Measurements from ENCODE around the gene UBE3B.

UBE3B gene

GRCh38 chr12:109496306-109496705 is 18.9 kb downstream of the UBE3B start:
- no peak for DNase-seq (ENCODE audit: low read depth in 1 of 2, low spot score in 1 of 2)
- in situ Hi-C loops (cut with HindIII; ENCODE audit: low pct_unique_long_range_greater_than_20kb, low sequenced_read_pairs) = no loop called here
- no peak for TF ChIP-seq JUND (IDR thresholded peaks at IDR 0.05; ENCODE audit: low read depth)

- DNase-seq (ENCODE audit: low read depth in 1 of 2, low spot score in 1 of 2) = no peak
- no peak for TF ChIP-seq JUND (IDR thresholded peaks at IDR 0.05; ENCODE audit: low read depth)
- in situ Hi-C loops (cut with HindIII; ENCODE audit: low pct_unique_long_range_greater_than_20kb, low sequenced_read_pairs) = no loop called here
These were observed 20.2 kb downstream of the UBE3B start for GRCh38 chr12:109497675-109498074.

GRCh38 chr12:109500406-109501185 is 23.2 kb downstream of the UBE3B start:
- in situ Hi-C loops (cut with HindIII; ENCODE audit: low pct_unique_long_range_greater_than_20kb, low sequenced_read_pairs) = no loop called here
- TF ChIP-seq JUND (IDR thresholded peaks at IDR 0.05; ENCODE audit: low read depth) = no peak
- no peak for DNase-seq (ENCODE audit: low read depth in 1 of 2, low spot score in 1 of 2)

GRCh38 chr12:109501299-109501698 is 23.9 kb downstream of the UBE3B start:
- no peak for TF ChIP-seq JUND (IDR thresholded peaks at IDR 0.05; ENCODE audit: low read depth)
- in situ Hi-C loops (cut with HindIII; ENCODE audit: low pct_unique_long_range_greater_than_20kb, low sequenced_read_pairs) = no loop called here
- DNase-seq (ENCODE audit: low read depth in 1 of 2, low spot score in 1 of 2) = no peak

- DNase-seq (ENCODE audit: low read depth in 1 of 2, low spot score in 1 of 2) = no peak
- in situ Hi-C loops (cut with HindIII; ENCODE audit: low pct_unique_long_range_greater_than_20kb, low sequenced_read_pairs) = no loop called here
- no peak for TF ChIP-seq JUND (IDR thresholded peaks at IDR 0.05; ENCODE audit: low read depth)
These were observed 24.9 kb downstream of the UBE3B start for GRCh38 chr12:109502332-109502731.

- TF ChIP-seq JUND (IDR thresholded peaks at IDR 0.05; ENCODE audit: low read depth) = no peak
- no peak for DNase-seq (ENCODE audit: low read depth in 1 of 2, low spot score in 1 of 2)
- in situ Hi-C loops (cut with HindIII; ENCODE audit: low pct_unique_long_range_greater_than_20kb, low sequenced_read_pairs) = no loop called here
These were observed 26.2 kb downstream of the UBE3B start for GRCh38 chr12:109503611-109504010.

- in situ Hi-C loops (cut with HindIII; ENCODE audit: low pct_unique_long_range_greater_than_20kb, low sequenced_read_pairs) = no loop called here
- DNase-seq (ENCODE audit: low read depth in 1 of 2, low spot score in 1 of 2) = peak in 1 of 2 experiments; percentile 7
- TF ChIP-seq JUND (IDR thresholded peaks at IDR 0.05; ENCODE audit: low read depth) = no peak
These were observed 26.6 kb downstream of the UBE3B start for GRCh38 chr12:109504068-109504467.

GRCh38 chr12:109510196-109510595 is 32.8 kb downstream of the UBE3B start:
- in situ Hi-C loops (cut with HindIII; ENCODE audit: low pct_unique_long_range_greater_than_20kb, low sequenced_read_pairs) = no loop called here
- TF ChIP-seq JUND (IDR thresholded peaks at IDR 0.05; ENCODE audit: low read depth) = no peak
- DNase-seq (ENCODE audit: low read depth in 1 of 2, low spot score in 1 of 2) = no peak

- in situ Hi-C loops (cut with HindIII; ENCODE audit: low pct_unique_long_range_greater_than_20kb, low sequenced_read_pairs) = no loop called here
- TF ChIP-seq JUND (IDR thresholded peaks at IDR 0.05; ENCODE audit: low read depth) = no peak
- DNase-seq (ENCODE audit: low read depth in 1 of 2, low spot score in 1 of 2) = no peak
These were observed 35.2 kb downstream of the UBE3B start for GRCh38 chr12:109512608-109513007.

- no peak for DNase-seq (ENCODE audit: low read depth in 1 of 2, low spot score in 1 of 2)
- TF ChIP-seq JUND (IDR thresholded peaks at IDR 0.05; ENCODE audit: low read depth) = no peak
- in situ Hi-C loops (cut with HindIII; ENCODE audit: low pct_unique_long_range_greater_than_20kb, low sequenced_read_pairs) = no loop called here
These were observed 35.6 kb downstream of the UBE3B start for GRCh38 chr12:109513051-109513450.

GRCh38 chr12:109513977-109514376 is 36.5 kb downstream of the UBE3B start:
- TF ChIP-seq JUND (IDR thresholded peaks at IDR 0.05; ENCODE audit: low read depth) = no peak
- no peak for DNase-seq (ENCODE audit: low read depth in 1 of 2, low spot score in 1 of 2)
- in situ Hi-C loops (cut with HindIII; ENCODE audit: low pct_unique_long_range_greater_than_20kb, low sequenced_read_pairs) = no loop called here

- DNase-seq (ENCODE audit: low read depth in 1 of 2, low spot score in 1 of 2) = no peak
- TF ChIP-seq JUND (IDR thresholded peaks at IDR 0.05; ENCODE audit: low read depth) = no peak
- in situ Hi-C loops (cut with HindIII; ENCODE audit: low pct_unique_long_range_greater_than_20kb, low sequenced_read_pairs) = no loop called here
These were observed 40.2 kb downstream of the UBE3B start for GRCh38 chr12:109517619-109518018.

- in situ Hi-C loops (cut with HindIII; ENCODE audit: low pct_unique_long_range_greater_than_20kb, low sequenced_read_pairs) = no loop called here
- TF ChIP-seq JUND (IDR thresholded peaks at IDR 0.05; ENCODE audit: low read depth) = no peak
- DNase-seq (ENCODE audit: low read depth in 1 of 2, low spot score in 1 of 2) = peak; percentile 67 to 77
These were observed 41.6 kb downstream of the UBE3B start for GRCh38 chr12:109518820-109519665.
